ENCODE results near the gene STOML3.

- no peak for TF ChIP-seq EP300 (IDR thresholded peaks at IDR 0.05)
- no peak for TF ChIP-seq CTCF (IDR thresholded peaks at IDR 0.05)
- TF ChIP-seq POLR2A (IDR thresholded peaks at IDR 0.05): no peak
Observed at GRCh38 chr13:38954844-38955243, 35.8 kb downstream of the STOML3 start.

Data from stomach (tissue), 4 donors.